ENCODE results near the gene PAIP1.
"Not testable (repeated sequence)": the region's sequence is repeated elsewhere in the genome, so short reads cannot be mapped to it uniquely, and the experiment has no call there.

Gene PAIP1

GRCh38 chr5:43520615-43521014 is 36.3 kb downstream of the PAIP1 start:
- no peak for DNase-seq (ENCODE audit: low read depth)

- DNase-seq (ENCODE audit: low read depth), result no peak
Measured at GRCh38 chr5:43515678-43516048, 41.2 kb downstream of the PAIP1 start.

DNA sequence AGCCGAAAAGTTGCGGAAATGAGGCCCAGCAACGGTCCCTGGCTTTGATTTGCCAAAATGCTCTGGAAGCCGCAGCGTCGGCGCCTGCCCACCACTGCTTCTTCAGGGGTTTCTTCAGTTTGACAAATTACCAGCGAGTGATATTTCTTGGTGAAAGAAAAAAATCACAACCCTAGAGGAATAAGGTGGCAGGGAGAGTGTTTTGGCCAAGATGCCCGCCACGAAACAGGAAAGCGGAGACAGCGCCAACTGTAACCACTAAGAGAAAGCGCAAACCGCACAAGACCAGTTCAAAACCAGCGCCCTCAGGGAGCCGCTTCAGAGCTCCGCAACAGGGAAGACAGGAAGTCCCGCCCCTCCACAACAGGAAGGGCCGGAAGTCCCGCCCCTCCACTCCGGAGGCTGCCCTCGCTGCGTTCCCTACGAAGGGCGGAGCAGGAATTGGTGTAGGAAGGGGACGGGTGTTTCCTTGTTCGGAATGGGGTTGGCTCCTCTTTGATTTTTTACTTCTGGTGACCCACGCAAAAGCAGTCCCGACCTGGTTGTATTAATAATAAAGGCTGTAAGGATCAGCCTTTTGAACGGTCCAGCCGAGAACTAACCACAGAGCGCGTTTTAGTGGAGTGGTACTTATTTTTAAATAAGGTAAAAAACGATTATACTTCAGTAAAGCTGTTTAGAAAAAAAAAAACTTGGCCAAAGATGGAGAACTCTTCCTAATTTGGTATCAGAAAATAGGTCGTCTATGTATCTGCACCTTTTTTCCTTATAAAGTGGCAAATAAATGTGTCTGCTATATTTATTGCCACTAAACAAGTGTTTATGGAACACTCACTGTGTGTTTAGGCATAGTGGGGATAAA is 41.8 kb downstream of the PAIP1 start, which contains the start of gene C5orf34:
Gene C5orf34 (minus strand): TSS at position 333 of the 862 bp plus-strand sequence. CDS start 5,809 bp downstream, outside the sequence.
- peak; percentile 91 for DNase-seq (ENCODE audit: low read depth)

DNA sequence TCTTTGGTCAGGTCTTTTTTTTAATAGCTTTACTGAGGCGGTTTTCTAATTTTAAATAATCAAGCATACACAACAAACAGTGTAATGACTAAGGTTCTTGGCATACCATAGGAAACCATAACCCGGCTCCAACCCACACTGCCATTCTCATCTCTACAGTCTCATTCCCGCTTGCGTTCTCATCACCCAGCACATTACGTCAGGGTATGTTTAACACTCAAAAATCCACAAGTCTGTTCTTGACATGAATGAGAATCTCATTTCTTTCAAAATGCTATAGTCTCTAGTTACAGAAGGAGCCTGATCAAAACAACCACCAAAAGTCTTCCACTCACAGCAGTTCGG is 42.4 kb downstream of the PAIP1 start:
- no peak for DNase-seq (ENCODE audit: low read depth)

- no peak for DNase-seq (ENCODE audit: low read depth)
Measured at GRCh38 chr5:43514025-43514424, 42.9 kb downstream of the PAIP1 start.

DNA sequence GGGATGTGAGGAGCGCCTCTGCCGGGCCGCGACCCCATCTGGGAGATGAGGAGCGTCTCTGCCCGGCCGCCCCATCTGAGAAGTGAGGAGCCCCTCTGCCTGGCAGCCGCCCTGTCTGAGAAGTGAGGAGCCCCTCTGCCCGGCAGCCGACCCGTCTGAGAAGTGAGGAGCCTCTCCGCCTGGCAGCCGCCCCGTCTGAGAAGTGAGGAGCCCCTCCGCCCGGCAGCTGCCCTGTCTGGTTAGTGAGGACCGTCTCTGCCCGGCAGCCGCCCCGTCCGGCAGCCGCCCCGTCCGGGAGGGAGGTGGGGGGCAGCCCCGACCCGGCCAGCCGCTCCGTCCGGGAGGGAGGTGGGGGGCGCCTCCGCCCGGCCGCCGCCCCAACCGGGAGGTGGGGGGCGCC is 45.8 kb downstream of the PAIP1 start:
- not testable (repeated sequence) for DNase-seq (ENCODE audit: low read depth)

- DNase-seq (ENCODE audit: low read depth), result no peak
Measured at GRCh38 chr5:43498581-43498980, 58.3 kb downstream of the PAIP1 start.

GRCh38 chr5:43497311-43498104 is 59.4 kb downstream of the PAIP1 start:
- DNase-seq (ENCODE audit: low read depth), result no peak

DNA sequence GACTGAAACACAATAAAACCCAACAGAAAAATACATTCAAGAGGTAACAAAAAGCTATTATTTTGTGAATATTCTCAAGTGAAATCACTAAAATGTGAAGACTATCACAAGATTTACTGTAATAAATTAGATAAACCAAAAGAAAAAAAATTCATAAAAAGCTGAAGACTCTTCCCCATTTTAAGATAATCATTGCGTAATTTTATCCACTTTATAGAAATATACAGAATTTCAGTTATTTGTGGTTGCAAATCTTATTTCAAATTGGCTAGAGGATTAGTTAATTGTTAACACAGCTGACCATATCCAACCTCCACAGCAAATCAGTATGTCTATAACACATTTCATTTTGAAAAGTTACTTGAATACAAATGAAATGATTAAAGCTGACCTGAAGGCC is 65.6 kb downstream of the PAIP1 start:
- no peak for DNase-seq (ENCODE audit: low read depth)

DNA sequence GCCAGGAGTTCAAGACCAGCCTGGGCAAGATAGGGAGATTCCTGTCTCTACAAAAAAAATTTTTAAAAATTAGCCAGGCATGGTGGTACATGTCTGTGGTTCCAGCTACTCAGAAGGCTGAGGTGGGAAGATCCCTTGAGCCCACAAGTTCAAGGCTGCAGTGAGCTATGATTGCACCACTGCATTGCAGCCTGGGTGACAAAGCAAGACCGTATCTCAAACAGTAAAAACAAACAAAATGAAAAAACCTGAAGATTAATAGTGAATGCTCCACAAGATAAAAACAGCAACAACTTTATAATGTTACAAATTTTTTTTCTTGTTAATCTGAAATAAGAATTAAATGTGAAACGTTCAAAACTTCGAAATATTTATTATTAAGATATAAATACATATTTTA is 70.5 kb downstream of the PAIP1 start:
- no peak for DNase-seq (ENCODE audit: low read depth)

DNA sequence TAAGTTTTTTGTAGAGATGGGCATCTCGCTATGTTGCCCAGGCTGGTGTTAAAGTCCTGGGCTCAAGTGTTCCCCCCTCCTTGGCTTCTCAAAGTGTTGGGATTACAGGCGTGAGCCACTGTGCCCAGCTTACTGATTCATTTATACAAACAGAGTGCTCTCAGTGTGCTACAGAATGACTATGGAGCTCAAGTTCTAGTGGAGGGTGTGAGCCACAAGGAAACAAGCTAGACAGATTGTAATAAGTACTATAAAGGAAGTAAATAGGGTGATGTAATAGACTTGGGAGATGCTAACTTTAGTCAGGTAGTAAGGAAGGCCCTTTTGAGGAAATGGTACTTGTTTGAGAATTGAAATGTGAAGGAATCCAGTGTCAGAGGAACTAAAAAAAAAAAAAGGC is 71.5 kb downstream of the PAIP1 start:
- no peak for DNase-seq (ENCODE audit: low read depth)

DNA sequence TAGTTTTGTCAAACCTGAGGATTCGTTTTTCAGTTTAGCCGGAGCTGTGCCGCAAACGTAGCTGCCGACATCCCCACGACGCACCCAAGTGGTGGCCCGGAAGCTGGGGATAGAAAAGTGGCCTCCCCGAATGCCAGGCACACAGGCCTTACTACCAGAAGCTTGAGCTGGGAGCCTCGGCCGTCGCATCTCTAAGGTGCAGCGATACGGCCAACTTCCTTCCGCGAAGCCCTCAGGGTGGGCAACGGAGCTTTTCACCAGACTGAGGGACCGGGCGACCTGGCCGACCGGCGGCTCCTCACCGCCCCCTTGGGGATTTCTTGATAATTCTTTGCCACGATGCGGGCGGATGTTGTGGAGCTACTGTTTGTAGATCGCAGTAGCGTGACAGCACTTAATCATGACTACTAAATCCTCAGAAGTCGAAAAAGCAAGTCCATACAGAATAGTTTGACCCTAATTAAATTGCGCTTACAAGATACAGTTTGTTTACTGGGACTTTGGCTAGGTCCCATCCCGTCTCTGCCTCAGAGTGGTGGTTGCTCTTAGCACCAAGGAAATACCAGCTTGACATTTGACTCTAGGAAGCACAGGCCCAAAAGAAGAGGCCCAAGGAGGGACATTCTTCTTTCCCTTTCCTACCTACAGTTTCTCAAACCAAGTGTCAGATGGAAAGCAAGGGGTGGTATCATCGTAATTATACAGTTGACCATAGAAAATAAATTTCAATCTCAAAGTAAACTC is 72.6 kb downstream of the PAIP1 start:
- peak; percentile 69 for DNase-seq (ENCODE audit: low read depth)

- DNase-seq (ENCODE audit: low read depth), result peak; percentile 65
Measured at GRCh38 chr5:43483298-43484105, 73.4 kb downstream of the PAIP1 start, which contains the start of gene TMEM267. TSS of gene TMEM267 (minus strand) at chr5:43483865. CDS start at chr5:43453969, 29,896 bp downstream.

GRCh38 chr5:43482490-43483297 is 74.2 kb downstream of the PAIP1 start:
- no peak for DNase-seq (ENCODE audit: low read depth)

All from T follicular helper cell (primary cell).